Calu3 (cell line): ENCODE results near the gene CFLAR. TPM values are rescaled to one million over a fixed set of nuclear protein-coding genes. Genes with fewer than 3 reads are reported as not detected.
A peak's percentile ranks its signal among the peaks of the same experiment; 100 is the strongest.
"Not testable (repeated sequence)": the region's sequence is repeated elsewhere in the genome, so short reads cannot be mapped to it uniquely, and the experiment has no call there.

Experiments
- BruUV-seq: library from RNA; stranded (reverse); fragments of 400-500 nt; replicated peaks from 2 replicates; lab custom pipeline; 2021; lab: Mats Ljungman, UMichigan
- CTCF ChIA-PET: fragments of 300-600 bp; sonication (Branson Sonifier 250); formaldehyde crosslinking; loops from one replicate; lab custom pipeline; 2022; ENCODE audit warnings: antibody characterized with exemption; lab: Charles Lee
- DNase-seq: peaks from one replicate; pipeline ENCODE4 v3.0.0; 2022
- H3K27ac Mint-ChIP-seq: one replicate; pipeline ENCODE4 v1.8.0; 2022; ENCODE audit warnings: mixed read lengths; ENCODE audit not compliant: unreplicated experiment
- H3K27me3 Mint-ChIP-seq: one replicate; pipeline ENCODE4 v1.8.0; 2022; ENCODE audit warnings: mixed read lengths; ENCODE audit not compliant: unreplicated experiment
- H3K36me3 Mint-ChIP-seq: one replicate; pipeline ENCODE4 v1.8.0; 2022; ENCODE audit warnings: mild to moderate bottlenecking, moderate library complexity, mixed read lengths; ENCODE audit not compliant: insufficient read depth, unreplicated experiment
- H3K4me1 Mint-ChIP-seq: one replicate; pipeline ENCODE4 v1.8.0; 2022; ENCODE audit warnings: mild to moderate bottlenecking, low read depth, mixed read lengths; ENCODE audit not compliant: unreplicated experiment
- H3K4me3 Mint-ChIP-seq: one replicate; pipeline ENCODE4 v1.8.0; 2022; ENCODE audit warnings: mild to moderate bottlenecking, low read depth, moderate library complexity, mixed read lengths; ENCODE audit not compliant: unreplicated experiment
- H3K9me3 Mint-ChIP-seq: one replicate; pipeline ENCODE4 v1.8.0; 2022; ENCODE audit warnings: low read depth, mixed read lengths; ENCODE audit not compliant: unreplicated experiment
- CTCF ChIP-seq: fragments of 200-600 bp; IDR thresholded peaks from one replicate; pipeline ENCODE4 v1.8.0; 2022; ENCODE audit warnings: antibody characterized with exemption; ENCODE audit not compliant: unreplicated experiment
- intact Hi-C: fragments of 100-400 bp; cut with micrococcal nuclease; formaldehyde crosslinking; loops from one replicate; pipeline ENCODE4 v1.10.0; 2022; ENCODE audit not compliant: unreplicated experiment
- total RNA-seq: library from RNA; stranded (reverse); gene quantifications from 2 replicates; pipeline ENCODE4 v1.2.3, GENCODE V29; 2022

The CFLAR gene
- total RNA-seq, 1 experiment from 2014 or later, result 285 TPM

GRCh38 chr2:201136889-201137321 is 20.9 kb downstream of the CFLAR start:
- CTCF ChIA-PET, result no interaction called here
- DNase-seq, result no peak
- no TSS peak for BruUV-seq
- Mint-ChIP-seq H3K9me3 (no peaks in the 10 kb centered on the region), H3K36me3 (peaks cover 94% of the 10 kb centered on the region), H3K4me1 (peaks cover 50% of the 10 kb centered on the region), H3K4me3 (no peak overlapping the region), H3K27me3 (no peaks in the 10 kb centered on the region), H3K27ac (peak overlapping the region; percentile 85)
- TF ChIP-seq CTCF, result no peak
- intact Hi-C loops, result no loop called here

GRCh38 chr2:201137505-201138400 is 21.8 kb downstream of the CFLAR start:
- no peak for DNase-seq
- CTCF ChIA-PET, result no interaction called here
- no TSS peak for BruUV-seq
- TF ChIP-seq CTCF, result no peak
- intact Hi-C loops, result no loop called here
- Mint-ChIP-seq H3K27ac (no peak overlapping the region), H3K36me3 (peaks cover 94% of the 10 kb centered on the region), H3K9me3 (no peaks in the 10 kb centered on the region), H3K27me3 (no peaks in the 10 kb centered on the region), H3K4me1 (peaks cover 45% of the 10 kb centered on the region), H3K4me3 (no peak overlapping the region)

- peak overlapping the region; percentile 19 for H3K27ac Mint-ChIP-seq
Observed at GRCh38 chr2:201138401-201138970, 22.5 kb downstream of the CFLAR start.

GRCh38 chr2:201138986-201139781 is 23.2 kb downstream of the CFLAR start:
- peaks cover 41% of the 10 kb centered on the region for H3K4me1 Mint-ChIP-seq
- H3K36me3 Mint-ChIP-seq, result peaks cover 94% of the 10 kb centered on the region
- DNase-seq, CTCF ChIA-PET, H3K27me3 Mint-ChIP-seq, BruUV-seq, H3K9me3 Mint-ChIP-seq, intact Hi-C loops: not testable (repeated sequence)
- H3K27ac Mint-ChIP-seq, result peak overlapping the region; percentile 19
- H3K4me3 Mint-ChIP-seq, result peak overlapping the region; percentile 5

More at GRCh38 chr2:201138401-201138970, 22.5 kb downstream of the CFLAR start:
- BruUV-seq, result no TSS peak
- Mint-ChIP-seq H3K4me1 (peaks cover 37% of the 10 kb centered on the region), H3K4me3 (peak overlapping the region; percentile 5), H3K27me3 (no peaks in the 10 kb centered on the region), H3K36me3 (peaks cover 94% of the 10 kb centered on the region), H3K9me3 (no peaks in the 10 kb centered on the region)
- intact Hi-C loops, result no loop called here
- CTCF ChIA-PET, result no interaction called here
- TF ChIP-seq CTCF, result no peak
- DNase-seq, result no peak
